Osteocyte (in vitro differentiated cells): ENCODE data around the gene RPL22. TPM values are rescaled to one million over a fixed set of nuclear protein-coding genes. Genes with fewer than 3 reads are reported as not detected.

ENCODE experiments used
- DNase-seq: peaks from one replicate; pipeline ENCODE4 v3.0.0; 2021; ENCODE audit warnings: mixed read lengths; ENCODE audit not compliant: unreplicated experiment; ENCODE audit errors: extremely low spot score
- H3K27ac Mint-ChIP-seq: one replicate; pipeline ENCODE4 v1.8.0; 2021; ENCODE audit warnings: mild to moderate bottlenecking, mixed read lengths; ENCODE audit not compliant: unreplicated experiment
- H3K27me3 Mint-ChIP-seq: one replicate; pipeline ENCODE4 v1.8.0; 2021; ENCODE audit warnings: mixed read lengths; ENCODE audit not compliant: unreplicated experiment
- H3K36me3 Mint-ChIP-seq: one replicate; pipeline ENCODE4 v1.8.0; 2021; ENCODE audit warnings: mixed read lengths; ENCODE audit not compliant: unreplicated experiment
- H3K4me1 Mint-ChIP-seq: one replicate; pipeline ENCODE4 v1.8.0; 2021; ENCODE audit warnings: mixed read lengths; ENCODE audit not compliant: unreplicated experiment
- H3K4me3 Mint-ChIP-seq: one replicate; pipeline ENCODE4 v1.8.0; 2021; ENCODE audit warnings: mild to moderate bottlenecking, moderate library complexity, mixed read lengths; ENCODE audit not compliant: unreplicated experiment
- H3K9me3 Mint-ChIP-seq: one replicate; pipeline ENCODE4 v1.8.0; 2021; ENCODE audit warnings: mixed read lengths; ENCODE audit not compliant: unreplicated experiment
- long read RNA-seq: library from polyadenylated mRNA; unstranded; transcript quantifications from one replicate; pipeline ENCODE4 v2.0.0, GENCODE V29; 2021
- total RNA-seq: library from RNA; stranded (reverse); gene quantifications from 2 replicates; pipeline ENCODE4 v1.2.1, GENCODE V29; 2021
- TF ChIP-seq, protein P1 (sequence below): fragments of 200-600 bp; sonication (generic); IDR thresholded peaks from 2 replicates; pipeline ENCODE4 v1.5.0; 2021; ENCODE audit warnings: antibody characterized with exemption, mild to moderate bottlenecking, moderate library complexity

The RPL22 gene
- total RNA-seq: 359 and 373 TPM in 2 replicates
- long read RNA-seq, transcript RPL22-206 (3 exons, 2,279 nt): minor isoform, 26 of 820 reads
- long read RNA-seq, transcript RPL22-201 (4 exons, 2,078 nt): major isoform, 739 of 820 reads
- long read RNA-seq, partial matches to known transcripts: 15 of 820 reads
- long read RNA-seq, other reads (novel, unspliced or antisense): 39 of 820 reads

DNA sequence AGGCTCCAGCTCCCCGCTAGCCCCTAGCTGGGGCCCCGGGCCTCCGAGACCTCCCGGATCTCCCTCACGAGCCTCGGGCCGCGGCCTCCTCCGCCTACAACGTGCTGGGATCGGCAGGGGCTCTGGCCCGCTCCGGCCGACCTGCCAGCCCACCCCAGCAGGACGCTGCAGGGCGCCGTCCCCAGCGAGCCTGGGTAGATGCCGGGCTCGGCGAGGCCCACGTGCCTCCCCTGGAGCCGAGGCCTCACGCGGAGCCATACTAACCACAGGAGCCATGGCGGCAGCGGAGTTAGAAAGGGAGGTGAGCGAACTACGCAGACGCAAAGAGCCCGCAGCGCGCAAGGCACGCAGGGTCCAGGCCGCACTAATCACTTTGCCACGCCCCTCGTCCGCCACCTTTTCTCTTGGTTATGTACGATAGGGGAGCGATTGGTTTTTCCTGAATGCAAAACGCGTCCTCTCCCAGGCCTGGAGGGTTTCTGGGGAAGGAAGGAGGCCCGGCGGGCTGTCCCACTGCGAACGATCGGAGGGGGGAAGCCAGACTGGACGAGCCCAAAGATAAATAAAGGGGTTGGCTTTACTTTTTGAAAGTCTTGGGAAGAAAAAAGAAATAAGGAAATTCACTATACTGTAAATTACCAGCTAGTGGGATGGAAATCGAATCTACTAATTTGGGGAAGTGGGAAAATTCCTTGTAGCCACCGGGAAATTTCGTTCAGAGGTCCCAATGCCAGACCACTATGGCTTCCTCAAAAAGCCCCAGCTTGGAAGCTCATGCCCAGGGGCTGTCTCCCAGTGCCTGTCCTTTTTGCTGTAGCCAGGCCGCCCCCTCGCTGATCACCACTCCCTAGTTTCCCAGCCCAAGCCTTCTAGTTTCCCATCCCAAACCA is at the start of gene RPL22:
Gene RPL22 (minus strand): TSS at position 298 of the 890 bp plus-strand sequence. CDS start 22 bp downstream, at position 276.
- Mint-ChIP-seq H3K36me3 (peaks cover 16% of the 10 kb centered on the region), H3K4me1 (peaks cover 36% of the 10 kb centered on the region), H3K27ac (peak within 1 kb of the TSS; percentile 99), H3K4me3 (peak within 1 kb of the TSS; percentile 83), H3K27me3 (no peaks in the 10 kb centered on the region), H3K9me3 (no peaks in the 10 kb centered on the region)
- TF ChIP-seq, protein P1, sequence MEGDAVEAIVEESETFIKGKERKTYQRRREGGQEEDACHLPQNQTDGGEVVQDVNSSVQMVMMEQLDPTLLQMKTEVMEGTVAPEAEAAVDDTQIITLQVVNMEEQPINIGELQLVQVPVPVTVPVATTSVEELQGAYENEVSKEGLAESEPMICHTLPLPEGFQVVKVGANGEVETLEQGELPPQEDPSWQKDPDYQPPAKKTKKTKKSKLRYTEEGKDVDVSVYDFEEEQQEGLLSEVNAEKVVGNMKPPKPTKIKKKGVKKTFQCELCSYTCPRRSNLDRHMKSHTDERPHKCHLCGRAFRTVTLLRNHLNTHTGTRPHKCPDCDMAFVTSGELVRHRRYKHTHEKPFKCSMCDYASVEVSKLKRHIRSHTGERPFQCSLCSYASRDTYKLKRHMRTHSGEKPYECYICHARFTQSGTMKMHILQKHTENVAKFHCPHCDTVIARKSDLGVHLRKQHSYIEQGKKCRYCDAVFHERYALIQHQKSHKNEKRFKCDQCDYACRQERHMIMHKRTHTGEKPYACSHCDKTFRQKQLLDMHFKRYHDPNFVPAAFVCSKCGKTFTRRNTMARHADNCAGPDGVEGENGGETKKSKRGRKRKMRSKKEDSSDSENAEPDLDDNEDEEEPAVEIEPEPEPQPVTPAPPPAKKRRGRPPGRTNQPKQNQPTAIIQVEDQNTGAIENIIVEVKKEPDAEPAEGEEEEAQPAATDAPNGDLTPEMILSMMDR: no peak
- DNase-seq: peak; percentile 99

DNA sequence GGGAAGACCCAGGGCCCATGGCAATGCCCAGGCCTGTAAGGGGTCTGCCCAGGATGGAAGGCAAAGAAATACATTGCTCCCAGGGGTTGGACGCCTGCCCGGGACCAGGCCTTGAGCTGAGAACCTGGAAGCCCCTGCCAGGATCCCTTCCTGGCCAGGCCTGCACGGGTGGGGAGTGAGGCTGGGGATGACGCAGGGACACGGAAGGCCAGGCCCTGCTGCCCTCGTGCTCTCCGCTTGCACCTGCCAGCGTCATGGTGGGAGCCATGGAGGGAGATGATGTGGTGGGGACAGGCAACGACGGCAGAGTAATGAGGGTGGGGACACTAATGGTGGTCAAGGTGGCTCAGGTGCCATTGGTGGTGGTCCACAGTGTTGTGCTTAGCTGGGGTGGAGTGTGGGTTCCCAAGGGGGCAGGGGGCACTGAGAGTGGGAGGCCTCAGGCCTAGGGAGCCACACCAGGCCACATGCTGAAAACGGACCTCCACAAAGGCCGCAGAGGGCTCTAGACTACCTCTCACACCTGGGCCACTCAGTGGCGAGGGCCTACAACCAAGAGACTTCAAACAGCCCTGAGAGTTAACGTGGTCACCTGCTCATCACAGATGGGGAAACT is 48.9 kb upstream of the RPL22 start:
- no peak for DNase-seq
- Mint-ChIP-seq H3K27ac (no peak overlapping the region), H3K36me3 (no peaks in the 10 kb centered on the region), H3K27me3 (peaks cover 39% of the 10 kb centered on the region), H3K4me3 (no peak overlapping the region), H3K9me3 (no peaks in the 10 kb centered on the region), H3K4me1 (peaks cover 11% of the 10 kb centered on the region)
- TF ChIP-seq, protein P1: no peak

DNA sequence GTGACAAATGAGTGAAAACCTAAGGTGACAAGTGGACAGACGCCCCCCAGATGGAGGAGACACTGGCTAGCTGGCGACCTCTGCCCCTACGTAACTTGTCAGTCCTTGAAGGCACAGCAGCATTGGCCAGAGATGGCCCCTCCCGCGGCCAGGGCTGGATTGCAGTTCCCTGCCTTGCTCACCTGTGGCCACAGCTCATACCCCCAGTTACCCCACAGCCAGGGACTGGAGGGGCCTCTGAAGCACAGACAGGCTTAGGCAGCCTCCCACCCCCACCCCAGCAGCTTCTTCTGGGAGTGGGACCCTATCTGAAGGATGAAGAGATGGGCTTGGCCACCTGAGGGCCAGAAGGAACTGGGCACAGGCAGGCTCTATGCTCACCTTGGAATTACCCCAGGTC is 48.3 kb upstream of the RPL22 start:
- H3K9me3 Mint-ChIP-seq: no peaks in the 10 kb centered on the region
- peaks cover 42% of the 10 kb centered on the region for H3K27me3 Mint-ChIP-seq
- H3K27ac Mint-ChIP-seq: no peak overlapping the region
- H3K36me3 Mint-ChIP-seq: no peaks in the 10 kb centered on the region
- H3K4me3 Mint-ChIP-seq: no peak overlapping the region
- DNase-seq: no peak
- peaks cover 11% of the 10 kb centered on the region for H3K4me1 Mint-ChIP-seq
- TF ChIP-seq, protein P1: no peak

DNA sequence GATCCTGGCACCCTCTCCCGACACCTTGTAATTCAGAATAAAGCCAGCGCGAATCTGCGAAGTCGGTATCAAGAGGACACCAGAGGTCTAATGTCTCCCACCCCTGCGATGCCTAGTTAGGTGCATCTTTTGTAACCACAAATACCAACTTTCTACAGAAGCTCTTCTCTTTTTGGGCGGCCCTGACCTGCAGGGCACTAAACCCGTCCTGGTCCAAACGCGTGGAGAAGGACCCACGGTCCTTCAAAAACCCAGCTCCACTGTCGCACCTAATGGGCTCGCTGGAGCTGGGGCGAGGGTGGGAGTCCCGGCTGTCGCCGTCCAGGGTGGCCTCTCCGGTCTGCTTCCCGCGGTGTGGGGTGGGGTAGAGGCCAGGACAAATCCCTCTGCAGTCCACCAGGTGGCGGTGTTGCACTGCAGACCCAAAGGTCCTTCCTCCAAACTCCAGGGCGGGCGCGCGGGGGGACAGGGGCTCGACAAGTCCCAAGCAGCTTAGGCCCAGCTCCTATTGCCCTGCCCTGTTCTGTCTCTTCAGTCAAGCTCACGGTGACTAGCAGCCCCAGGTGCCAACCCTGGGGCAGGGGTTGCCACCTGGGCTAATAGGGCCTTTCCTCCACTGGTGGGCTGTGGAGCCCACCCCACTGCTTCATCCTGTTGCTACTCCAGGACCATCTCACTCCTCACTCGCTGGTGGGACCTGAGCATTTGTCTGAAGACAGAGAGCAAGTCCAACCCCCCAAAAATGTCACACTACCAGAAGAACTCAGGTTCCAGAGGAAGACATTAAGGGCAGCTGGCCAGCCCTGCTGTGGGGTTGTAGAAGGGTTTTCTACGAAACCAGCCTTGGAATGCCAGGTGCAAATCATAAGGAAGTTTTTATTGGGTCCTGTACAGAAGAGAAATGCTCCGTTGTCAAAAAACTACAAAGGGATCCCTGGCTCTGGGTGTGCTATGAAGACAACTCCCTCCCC is 47.4 kb upstream of the RPL22 start:
- Mint-ChIP-seq H3K4me1 (peaks cover 12% of the 10 kb centered on the region), H3K9me3 (no peaks in the 10 kb centered on the region), H3K27ac (no peak overlapping the region), H3K36me3 (no peaks in the 10 kb centered on the region), H3K27me3 (peaks cover 42% of the 10 kb centered on the region), H3K4me3 (peak overlapping the region; percentile 64)
- DNase-seq: peak; percentile 93
- TF ChIP-seq, protein P1: peak; percentile 95
